HCT116 (cell line): ENCODE results near the gene SPHKAP. TPM values are rescaled to one million over a fixed set of nuclear protein-coding genes. Genes with fewer than 3 reads are reported as not detected.

Experiments
- ATAC-seq: fragments of 200-7000 bp; cut with Tn5 transposase; 2 replicates; pipeline ENCODE4 v1.9.1; 2020; ENCODE audit warnings: mild to moderate bottlenecking, moderate library complexity
- BruUV-seq: library from RNA; stranded (reverse); fragments of 400-500 nt; replicated peaks from 2 replicates; lab custom pipeline; 2021; lab: Mats Ljungman, UMichigan
- CTCF ChIA-PET: fragments of 300-600 bp; sonication (Branson Sonifier 250); formaldehyde crosslinking; loops from one replicate; lab custom pipeline; 2021; ENCODE audit warnings: antibody characterized with exemption; lab: Charles Lee
- POLR2A ChIA-PET: fragments of 300-600, 350-600 bp; sonication (Branson Sonifier 250); formaldehyde crosslinking; loops from one replicate; lab custom pipeline; 2021; ENCODE audit warnings: antibody characterized with exemption; lab: Charles Lee
- RAD21 ChIA-PET, 2 experiments: fragments of 300-600 bp; sonication (Branson Sonifier 250); formaldehyde crosslinking; loops; one replicate each; lab custom pipeline; 2023; ENCODE audit warnings: low total read pairs in 2 of 2; ENCODE audit not compliant: uncharacterized antibody in 2 of 2, unreplicated experiment in 2 of 2, low non-redundant PET in 1 of 2; lab: Charles Lee
- DNase-seq: peaks from one replicate; pipeline ENCODE4 v3.0.0-alpha.2; 2010; ENCODE audit warnings: low read depth, low spot score
- H2AFZ ChIP-seq: fragments of 200-600 bp; shearing (Covaris generic), sonication (generic); 2 replicates; pipeline ENCODE4 v1.6.1; 2017; ENCODE audit warnings: low read depth, mixed run types, mixed read lengths, antibody characterized with exemption, low read length; ENCODE audit not compliant: poor library complexity, severe bottlenecking
- H3K27ac ChIP-seq: 2 replicates; pipeline ENCODE4 v1.5.1; 2012; ENCODE audit warnings: low read depth, low read length
- H3K27me3 ChIP-seq: fragments of 200-600 bp; sonication (generic); 2 replicates; pipeline ENCODE4 v1.6.1; 2016; ENCODE audit warnings: mixed run types, low read length, mixed read lengths; ENCODE audit not compliant: insufficient read depth
- H3K36me3 ChIP-seq, 2 experiments: fragments of 200-500 bp in 1 of 2; fragments of 200-600 bp in 1 of 2; sonication (Bioruptor generic) in 1 of 2; sonication (generic) in 1 of 2; 2 replicates each; pipeline versions ENCODE4 v1.5.1 to v1.6.1; 2014 to 2016; ENCODE audit warnings: low read length in 2 of 2, inconsistent platforms in 1 of 2, mixed read lengths in 1 of 2, mixed run types in 1 of 2; ENCODE audit not compliant: insufficient read depth in 2 of 2, control insufficient read depth in 1 of 2
- H3K4me1 ChIP-seq, 2 experiments: fragments of 200-600 bp in 1 of 2; sonication (generic) in 1 of 2; 2 replicates each; pipeline versions ENCODE4 v1.5.1 to v1.6.1; 2012 to 2017; ENCODE audit warnings: low read length in 2 of 2, inconsistent platforms in 1 of 2, mild to moderate bottlenecking in 1 of 2, mixed read lengths in 1 of 2, mixed run types in 1 of 2, moderate library complexity in 1 of 2; ENCODE audit not compliant: insufficient read depth in 2 of 2, control insufficient read depth in 1 of 2
- H3K4me2 ChIP-seq: fragments of 200-600 bp; sonication (generic); 2 replicates; pipeline ENCODE4 v1.6.1; 2017; ENCODE audit warnings: mixed run types, low read length, mixed read lengths
- H3K4me3 ChIP-seq, 2 experiments: fragments of 200-600 bp in 1 of 2; sonication (generic) in 1 of 2; replicated peaks in 1 of 2; 2 replicates each; pipeline ENCODE4 v1.5.1; 2011 to 2016; ENCODE audit warnings: low read length in 2 of 2, control low read depth in 1 of 2, low read depth in 1 of 2, mild to moderate bottlenecking in 1 of 2, mixed read lengths in 1 of 2, mixed run types in 1 of 2
- H3K79me2 ChIP-seq: fragments of 200-600 bp; sonication (generic); 2 replicates; pipeline ENCODE4 v1.6.1; 2017; ENCODE audit warnings: mild to moderate bottlenecking, mixed run types, low read length, moderate library complexity, mixed read lengths; ENCODE audit not compliant: insufficient read depth
- H3K9ac ChIP-seq: fragments of 200-600 bp; sonication (generic); 2 replicates; pipeline ENCODE4 v1.6.1; 2016; ENCODE audit warnings: low read length, mixed read lengths
- H3K9me2 ChIP-seq: fragments of 200-600 bp; sonication (generic), shearing (Covaris generic); 2 replicates; pipeline ENCODE4 v1.6.1; 2017; ENCODE audit warnings: mixed run types, mild to moderate bottlenecking, moderate library complexity; ENCODE audit not compliant: insufficient read depth
- H3K9me3 ChIP-seq, 2 experiments: fragments of 200-500 bp in 1 of 2; fragments of 200-600 bp in 1 of 2; sonication (Bioruptor generic) in 1 of 2; sonication (generic) in 1 of 2; 2 replicates each; pipeline ENCODE4 v1.6.1; 2014 to 2017; ENCODE audit warnings: low read length in 2 of 2, mixed read lengths in 2 of 2, inconsistent platforms in 1 of 2, low read depth in 1 of 2, mild to moderate bottlenecking in 1 of 2, mixed run types in 1 of 2, moderate library complexity in 1 of 2; ENCODE audit not compliant: control insufficient read depth in 1 of 2, insufficient read depth in 1 of 2
- H4K20me1 ChIP-seq: fragments of 200-600 bp; sonication (generic), shearing (Covaris generic); 2 replicates; pipeline ENCODE4 v1.6.1; 2017; ENCODE audit warnings: mixed run types, mild to moderate bottlenecking, moderate library complexity; ENCODE audit not compliant: insufficient read depth
- ELF1 ChIP-seq: IDR thresholded peaks from 2 replicates; pipeline ENCODE4 v1.6.1; 2012; ENCODE audit warnings: low read depth, borderline replicate concordance
- POLR2AphosphoS5 ChIP-seq: IDR thresholded peaks from 2 replicates; pipeline ENCODE4 v1.6.1; 2011; ENCODE audit warnings: mild to moderate bottlenecking, low read depth, low read length, moderate library complexity
- RAD21 ChIP-seq: IDR thresholded peaks from 2 replicates; pipeline ENCODE4 v1.6.1; 2012; ENCODE audit warnings: low read depth, mild to moderate bottlenecking
- SIN3A ChIP-seq: IDR thresholded peaks from 2 replicates; pipeline ENCODE4 v1.6.1; 2012; ENCODE audit warnings: low read depth
- SRF ChIP-seq: IDR thresholded peaks from 2 replicates; pipeline ENCODE4 v1.6.1; 2012; ENCODE audit warnings: low read depth
- TCF7L2 ChIP-seq: IDR thresholded peaks from 2 replicates; pipeline ENCODE4 v1.7.0; 2011; ENCODE audit warnings: borderline replicate concordance, inconsistent platforms; ENCODE audit not compliant: insufficient read depth, insufficient read length; ENCODE audit errors: extremely low read depth
- YY1 ChIP-seq: IDR thresholded peaks from 2 replicates; pipeline ENCODE4 v1.6.1; 2011; ENCODE audit warnings: low read length, low read depth, moderate library complexity, mild to moderate bottlenecking; ENCODE audit not compliant: insufficient replicate concordance; ENCODE audit errors: extremely low read depth
- ZBTB33 ChIP-seq: IDR thresholded peaks from 2 replicates; pipeline ENCODE4 v1.6.1; 2011; ENCODE audit warnings: mild to moderate bottlenecking, low read length, moderate library complexity; ENCODE audit not compliant: insufficient replicate concordance; ENCODE audit errors: extremely low read depth
- ZNF274 ChIP-seq: fragments of 200-500 bp; sonication (Bioruptor generic); IDR thresholded peaks from 2 replicates; pipeline ENCODE4 v1.6.1; 2014; ENCODE audit warnings: mild to moderate bottlenecking, low read depth, low read length, inconsistent platforms
- intact Hi-C: fragments of 100-400 bp; cut with micrococcal nuclease; formaldehyde crosslinking; loops from 2 replicates; pipeline ENCODE4 v1.10.0; 2022
- total RNA-seq: library from RNA; stranded (reverse); gene quantifications from one replicate; pipeline ENCODE4 v1.2.1, GENCODE V29; 2021; ENCODE audit not compliant: unreplicated experiment

Gene SPHKAP
- total RNA-seq, 1 experiment from 2014 or later: not detected

- H3K4me2 ChIP-seq: no peak overlapping the region
- no peak overlapping the region for H3K9ac ChIP-seq
- TF ChIP-seq SRF (no peak), POLR2AphosphoS5 (no peak), ZNF274 (no peak), ZBTB33 (no peak), ELF1 (no peak), TCF7L2 (no peak), SIN3A (no peak), RAD21 (no peak), YY1 (no peak)
- H3K79me2 ChIP-seq: no peaks in the 10 kb centered on the region
- H3K9me3 ChIP-seq: no peaks in the 10 kb centered on the region
- ChIA-PET RAD21 (no interaction called here), POLR2A (no interaction called here), CTCF (no interaction called here)
- no TSS peak for BruUV-seq
- H4K20me1 ChIP-seq: no peaks in the 10 kb centered on the region
- intact Hi-C loops: no loop called here
- H3K27ac ChIP-seq: no peak overlapping the region
- no peak overlapping the region for H3K4me3 ChIP-seq
- H2AFZ ChIP-seq: no peak overlapping the region
- no peaks in the 10 kb centered on the region for H3K27me3 ChIP-seq
- H3K36me3 ChIP-seq: no peaks in the 10 kb centered on the region
- ATAC-seq (no peak), DNase-seq (no peak)
- no peaks in the 10 kb centered on the region for H3K9me2 ChIP-seq
- no peaks in the 10 kb centered on the region for H3K4me1 ChIP-seq
Observed at GRCh38 chr2:228040995-228041394, 140.5 kb downstream of the SPHKAP start.
